A673 (cell line): Measurements from ENCODE around the gene RPS6KC1.

Source experiments
- CTCF ChIP-seq: fragments of 300-800, 200-600 bp; sonication (generic); conservative IDR thresholded peaks from 2 replicates; pipeline ENCODE4 v1.5.1; 2017; ENCODE audit warnings: low read depth, mild to moderate bottlenecking, antibody characterized with exemption, low read length, moderate library complexity, mixed read lengths
- EZH2 ChIP-seq: fragments of 200-600 bp; sonication (generic); IDR thresholded peaks from 2 replicates; pipeline ENCODE4 v1.6.1; 2017; ENCODE audit warnings: borderline replicate concordance, low read depth, mild to moderate bottlenecking, mixed read lengths, antibody characterized with exemption, low read length; ENCODE audit not compliant: poor library complexity, severe bottlenecking

GRCh38 chr1:213095467-213095866, 44.4 kb downstream of the RPS6KC1 start:
- TF ChIP-seq EZH2 (no peak), CTCF (no peak)
